Ishikawa (cell line): Measurements from ENCODE around the gene RASGRP1.

ENCODE experiments used
- CEBPB ChIP-seq: IDR thresholded peaks from 2 replicates; pipeline ENCODE4 v1.6.1; 2012
- CREB1 ChIP-seq: IDR thresholded peaks from 2 replicates; pipeline ENCODE4 v1.6.1; 2012; ENCODE audit warnings: low read depth
- EGR1 ChIP-seq: IDR thresholded peaks from 2 replicates; pipeline ENCODE4 v1.6.1; 2012
- EP300 ChIP-seq: IDR thresholded peaks from 2 replicates; pipeline ENCODE4 v1.6.1; 2012; ENCODE audit warnings: borderline replicate concordance
- FOXM1 ChIP-seq: IDR thresholded peaks from 2 replicates; pipeline ENCODE4 v1.6.1; 2012; ENCODE audit warnings: low read depth, borderline replicate concordance
- MAX ChIP-seq: IDR thresholded peaks from 2 replicates; pipeline ENCODE4 v1.6.1; 2012
- NFIC ChIP-seq: IDR thresholded peaks from 2 replicates; pipeline ENCODE4 v1.6.1; 2012
- RAD21 ChIP-seq: IDR thresholded peaks from 2 replicates; pipeline ENCODE4 v1.6.1; 2012; ENCODE audit warnings: low read depth
- REST ChIP-seq: IDR thresholded peaks from 2 replicates; pipeline ENCODE4 v1.6.1; 2012; ENCODE audit warnings: low read depth, mild to moderate bottlenecking
- TAF1 ChIP-seq: IDR thresholded peaks from 2 replicates; pipeline ENCODE4 v1.6.1; 2012; ENCODE audit warnings: low read depth, mild to moderate bottlenecking
- TCF12 ChIP-seq: IDR thresholded peaks from 2 replicates; pipeline ENCODE4 v1.6.1; 2012; ENCODE audit warnings: low read depth
- TEAD4 ChIP-seq: IDR thresholded peaks from 2 replicates; pipeline ENCODE4 v1.6.1; 2012
- USF1 ChIP-seq: IDR thresholded peaks from 2 replicates; pipeline ENCODE4 v1.6.1; 2012
- YY1 ChIP-seq: IDR thresholded peaks from 2 replicates; pipeline ENCODE4 v1.6.1; 2012; ENCODE audit warnings: low read depth
- ZBTB7A ChIP-seq: IDR thresholded peaks from 2 replicates; pipeline ENCODE4 v1.6.1; 2012; ENCODE audit warnings: low read depth

Gene RASGRP1

GRCh38 chr15:38565287-38565670, 665 bp upstream of the RASGRP1 start:
- TF ChIP-seq FOXM1 = no peak
- no peak for TF ChIP-seq CREB1
- no peak for TF ChIP-seq MAX
- TF ChIP-seq RAD21 = no peak
- no peak for TF ChIP-seq NFIC
- no peak for TF ChIP-seq USF1
- TF ChIP-seq CEBPB = no peak

- TF ChIP-seq RAD21 (peak; percentile 52; the same call in 1 of the 2 replicates), ZBTB7A (peak; percentile 40; the same call in 1 of the 2 replicates), MAX (no peak), TAF1 (no peak), REST (no peak), CREB1 (no peak)
Observed at GRCh38 chr15:38563723-38564519, 693 bp downstream of the RASGRP1 start.

- TF ChIP-seq EGR1 (no peak), TEAD4 (no peak), NFIC (no peak), ZBTB7A (no peak), TCF12 (no peak), EP300 (no peak), FOXM1 (no peak), REST (no peak), MAX (no peak), YY1 (no peak), CEBPB (no peak), TAF1 (no peak), RAD21 (no peak), USF1 (no peak), CREB1 (no peak)
Observed at GRCh38 chr15:38562278-38562677, 2.3 kb downstream of the RASGRP1 start.

- TF ChIP-seq TAF1 (no peak), TEAD4 (no peak), YY1 (no peak), USF1 (no peak), EGR1 (no peak), NFIC (no peak), REST (no peak), FOXM1 (no peak), CEBPB (no peak), ZBTB7A (no peak), MAX (no peak), TCF12 (no peak), EP300 (no peak), CREB1 (no peak), RAD21 (no peak)
Observed at GRCh38 chr15:38560456-38560926, 4.1 kb downstream of the RASGRP1 start.
